Activated naive CD8-positive, alpha-beta T cell (primary cell): ENCODE data around the gene CPA1.

Experiments used
- H3K27ac Mint-ChIP-seq: one replicate; pipeline ENCODE4 v1.8.0; 2021; ENCODE audit warnings: mixed read lengths
- H3K27me3 Mint-ChIP-seq: one replicate; pipeline ENCODE4 v1.8.0; 2021; ENCODE audit warnings: mixed read lengths
- H3K36me3 Mint-ChIP-seq: one replicate; pipeline ENCODE4 v1.8.0; 2021; ENCODE audit warnings: mixed read lengths
- H3K4me1 Mint-ChIP-seq: one replicate; pipeline ENCODE4 v1.8.0; 2021; ENCODE audit warnings: low read depth, mixed read lengths
- H3K4me3 Mint-ChIP-seq: one replicate; pipeline ENCODE4 v1.8.0; 2021; ENCODE audit warnings: mild to moderate bottlenecking, mixed read lengths
- H3K9me3 Mint-ChIP-seq: one replicate; pipeline ENCODE4 v1.8.0; 2021; ENCODE audit warnings: low read depth, mixed read lengths

The CPA1 gene

GRCh38 chr7:130349911-130350782, 30.1 kb upstream of the CPA1 start:
- Mint-ChIP-seq H3K4me1 (peaks cover 8% of the 10 kb centered on the region), H3K27ac (no peak overlapping the region), H3K36me3 (no peaks in the 10 kb centered on the region), H3K27me3 (no peaks in the 10 kb centered on the region), H3K9me3 (no peaks in the 10 kb centered on the region), H3K4me3 (no peak overlapping the region)

DNA sequence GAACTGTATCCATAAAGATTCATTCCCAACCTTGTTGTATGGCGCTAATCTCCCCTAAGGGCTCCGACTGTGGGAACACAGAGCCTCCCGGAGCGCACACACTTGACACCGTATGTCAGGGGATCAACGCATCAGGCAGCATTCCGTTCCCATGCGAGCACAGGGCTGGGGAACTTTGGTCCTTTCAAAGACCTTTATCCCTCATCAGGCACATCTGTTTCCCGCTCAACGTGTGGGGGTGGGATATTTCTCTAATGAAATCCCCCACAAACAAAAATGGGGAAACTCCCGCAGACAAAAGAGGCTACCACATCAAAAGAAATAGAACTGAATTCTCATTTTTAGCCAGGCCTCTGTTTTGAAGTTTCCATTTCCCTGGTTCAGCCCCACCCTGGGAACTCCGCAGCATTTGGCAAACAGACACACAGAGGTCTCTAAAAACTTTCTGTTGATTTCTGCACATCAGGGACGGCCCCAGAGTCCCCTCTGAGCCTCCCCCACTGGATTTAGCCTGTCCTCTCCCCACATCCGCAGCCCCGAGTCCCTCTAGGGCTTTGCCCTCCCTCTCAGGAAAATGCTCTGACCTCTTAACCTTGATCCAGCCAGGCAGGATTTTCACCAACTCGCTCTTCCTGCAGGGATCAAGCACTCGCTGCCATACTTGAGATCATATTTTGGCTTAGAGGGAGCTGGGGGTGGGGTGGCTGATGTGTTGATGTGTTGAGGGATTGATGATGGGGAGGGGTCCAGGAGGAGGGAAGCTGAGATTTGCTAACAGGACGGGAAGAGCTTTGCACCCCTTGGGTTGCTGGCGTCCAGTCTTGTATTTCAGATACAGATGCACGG, 29.1 kb upstream of the CPA1 start:
- peaks cover 8% of the 10 kb centered on the region for H3K4me1 Mint-ChIP-seq
- no peak overlapping the region for H3K4me3 Mint-ChIP-seq
- H3K27ac Mint-ChIP-seq = no peak overlapping the region
- H3K9me3 Mint-ChIP-seq = no peaks in the 10 kb centered on the region
- H3K27me3 Mint-ChIP-seq = no peaks in the 10 kb centered on the region
- no peaks in the 10 kb centered on the region for H3K36me3 Mint-ChIP-seq

- H3K27me3 Mint-ChIP-seq = no peaks in the 10 kb centered on the region
- H3K36me3 Mint-ChIP-seq = no peaks in the 10 kb centered on the region
- H3K9me3 Mint-ChIP-seq = no peaks in the 10 kb centered on the region
- H3K27ac Mint-ChIP-seq = no peak overlapping the region
- no peak overlapping the region for H3K4me3 Mint-ChIP-seq
- H3K4me1 Mint-ChIP-seq = peaks cover 8% of the 10 kb centered on the region
Observed at GRCh38 chr7:130351791-130352090, 28.6 kb upstream of the CPA1 start.

DNA sequence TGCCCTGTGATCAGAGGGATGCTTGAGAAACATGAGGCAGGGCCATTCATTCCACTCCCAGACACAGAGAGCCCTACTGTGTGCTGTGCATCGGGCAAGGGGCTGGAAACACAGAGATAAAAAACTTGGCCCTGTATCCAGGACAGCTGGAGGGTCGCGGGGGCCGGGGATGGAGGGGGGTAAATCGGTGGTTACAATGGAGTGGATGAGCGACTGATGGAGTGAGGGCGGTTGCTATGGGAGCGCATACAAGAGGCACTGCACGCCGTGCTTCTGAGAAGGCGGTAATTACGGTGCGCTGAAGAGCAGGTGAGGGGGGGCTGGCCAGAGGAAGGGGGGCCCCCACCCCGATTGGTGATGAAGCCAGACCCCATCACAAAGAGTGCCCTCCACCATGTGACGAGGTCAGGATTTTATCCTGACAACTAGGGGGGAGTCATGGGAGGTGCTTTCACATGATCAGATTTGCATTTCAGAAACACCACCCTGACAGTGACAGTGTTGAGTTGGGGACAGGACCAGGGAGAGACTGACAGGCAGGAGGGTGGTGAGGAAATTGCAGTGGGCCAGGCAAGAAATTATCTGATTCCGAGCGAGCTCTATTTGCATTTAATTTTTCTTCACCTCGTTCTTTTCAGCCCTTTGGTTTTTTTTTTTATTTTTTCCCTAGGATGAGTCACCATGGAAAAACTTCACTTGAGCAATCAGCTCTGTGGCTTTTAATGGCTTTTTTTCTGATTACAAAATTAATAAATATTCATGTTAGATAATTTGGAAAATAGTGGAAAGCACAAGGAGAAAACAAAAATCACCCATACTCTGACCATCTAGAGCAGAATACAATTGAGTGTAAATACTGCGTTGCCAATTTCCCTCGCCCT, 27.9 kb upstream of the CPA1 start:
- Mint-ChIP-seq H3K4me1 (peaks cover 8% of the 10 kb centered on the region), H3K9me3 (no peaks in the 10 kb centered on the region), H3K27me3 (no peaks in the 10 kb centered on the region), H3K36me3 (no peaks in the 10 kb centered on the region), H3K27ac (no peak overlapping the region), H3K4me3 (no peak overlapping the region)

DNA sequence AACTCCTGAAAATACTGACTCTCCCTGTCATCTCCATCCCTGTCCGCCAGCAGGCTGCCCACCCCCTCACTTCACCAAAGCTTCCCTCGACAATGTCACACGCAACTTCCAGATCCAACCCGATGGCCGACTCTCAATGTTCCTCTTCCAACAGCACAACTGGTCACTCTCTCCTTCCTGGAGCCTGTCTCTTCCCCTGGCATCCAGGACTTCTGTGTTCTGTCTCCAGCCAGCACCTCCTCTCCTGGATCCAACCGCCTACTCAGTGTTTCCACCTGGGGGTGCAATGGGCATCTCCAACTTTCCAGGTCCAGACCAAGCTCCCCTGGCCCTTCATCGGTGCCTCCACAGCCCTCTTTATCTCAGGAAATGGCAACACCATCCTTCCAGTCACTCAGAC, 27.1 kb upstream of the CPA1 start:
- no peaks in the 10 kb centered on the region for H3K9me3 Mint-ChIP-seq
- no peaks in the 10 kb centered on the region for H3K36me3 Mint-ChIP-seq
- no peak overlapping the region for H3K27ac Mint-ChIP-seq
- no peaks in the 10 kb centered on the region for H3K27me3 Mint-ChIP-seq
- no peak overlapping the region for H3K4me3 Mint-ChIP-seq
- H3K4me1 Mint-ChIP-seq = peaks cover 8% of the 10 kb centered on the region

DNA sequence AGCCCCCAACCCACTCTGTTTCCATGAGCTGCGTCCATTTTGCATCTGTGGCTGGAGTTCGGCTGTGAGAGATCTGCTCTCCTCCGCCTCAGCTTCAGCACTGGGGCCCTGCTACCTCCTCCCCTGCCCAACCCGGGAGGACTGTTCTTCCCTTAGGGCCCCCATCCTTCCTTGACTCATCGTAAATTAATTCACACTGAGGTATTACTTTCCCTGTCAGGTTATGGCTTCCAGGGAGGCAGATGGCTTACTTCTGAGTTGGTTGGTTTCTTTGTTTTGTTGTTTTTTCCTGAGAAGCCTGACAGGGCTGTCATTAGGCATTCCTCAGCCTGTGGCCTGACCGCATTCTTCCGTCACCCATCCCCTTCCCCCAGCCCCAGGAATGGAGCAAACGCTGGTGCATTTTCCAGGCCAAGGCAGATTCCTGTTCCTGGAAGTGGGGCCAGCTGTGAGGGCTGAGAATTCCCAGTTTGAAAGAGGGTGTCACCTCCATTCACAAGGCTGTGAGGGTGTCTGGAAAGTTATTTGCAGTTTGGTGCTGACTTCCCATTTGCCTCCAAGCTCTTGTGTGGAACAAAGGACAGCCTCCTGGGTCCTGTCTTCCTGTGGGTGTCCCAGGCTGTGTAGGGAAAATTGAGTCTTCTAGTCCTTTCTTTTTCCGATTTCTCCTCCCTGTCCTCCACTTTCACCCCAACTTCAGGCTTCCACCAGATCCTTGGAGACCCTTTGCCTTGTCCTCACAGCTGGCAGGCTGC, 24.0 kb upstream of the CPA1 start:
- Mint-ChIP-seq H3K4me1 (peaks cover 2% of the 10 kb centered on the region), H3K4me3 (no peak overlapping the region), H3K9me3 (peaks cover 4% of the 10 kb centered on the region), H3K27me3 (no peaks in the 10 kb centered on the region), H3K36me3 (peaks cover 9% of the 10 kb centered on the region), H3K27ac (no peak overlapping the region)

DNA sequence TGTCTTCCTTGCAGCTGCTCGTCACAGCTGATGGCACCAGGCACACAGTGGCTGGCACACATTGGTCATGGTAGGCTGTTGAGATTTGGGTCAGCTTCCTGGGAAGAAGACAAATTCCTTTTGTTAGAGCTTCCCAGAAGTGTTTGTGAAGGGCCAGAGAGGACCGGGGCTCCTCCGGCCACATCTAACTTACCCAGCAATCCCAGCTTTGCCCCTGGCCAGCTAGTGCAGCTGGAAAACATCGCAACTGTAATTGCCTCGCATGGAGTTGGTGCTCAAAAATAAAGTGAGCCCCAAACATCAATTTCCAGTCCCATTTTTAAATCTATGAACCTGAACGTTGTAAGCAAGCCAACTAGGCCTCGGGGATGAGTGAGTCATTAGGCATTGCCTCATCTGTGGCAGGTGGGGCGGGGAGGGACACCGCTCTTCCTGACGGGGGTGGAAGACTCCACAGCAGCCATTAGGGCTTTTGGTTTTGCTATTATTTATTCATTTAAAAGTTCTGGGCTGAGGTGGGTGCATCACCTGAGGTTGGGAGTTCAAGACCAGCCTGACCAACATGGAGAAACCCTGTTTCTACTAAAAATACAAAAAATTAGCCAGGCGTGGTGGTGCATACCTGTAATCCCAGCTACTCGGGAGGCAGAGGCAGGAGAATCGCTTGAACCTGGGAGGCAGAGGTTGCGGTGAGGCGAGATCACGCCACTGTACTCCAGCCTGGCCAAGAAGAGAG, 23.2 kb upstream of the CPA1 start:
- Mint-ChIP-seq H3K9me3 (peaks cover 4% of the 10 kb centered on the region), H3K27me3 (no peaks in the 10 kb centered on the region), H3K27ac (no peak overlapping the region)

GRCh38 chr7:130358471-130358870, 21.8 kb upstream of the CPA1 start:
- H3K4me3 Mint-ChIP-seq = no peak overlapping the region
- no peak overlapping the region for H3K27ac Mint-ChIP-seq
- no peaks in the 10 kb centered on the region for H3K27me3 Mint-ChIP-seq

More for the DNA sequence above, 23.2 kb upstream of the CPA1 start:
- Mint-ChIP-seq H3K4me1 (no peaks in the 10 kb centered on the region), H3K4me3 (no peak overlapping the region), H3K36me3 (peaks cover 9% of the 10 kb centered on the region)

GRCh38 chr7:130359276-130359857, 20.9 kb upstream of the CPA1 start:
- no peaks in the 10 kb centered on the region for H3K27me3 Mint-ChIP-seq
- H3K4me1 Mint-ChIP-seq = peaks cover 3% of the 10 kb centered on the region
- H3K27ac Mint-ChIP-seq = no peak overlapping the region
- peaks cover 4% of the 10 kb centered on the region for H3K9me3 Mint-ChIP-seq
- peaks cover 9% of the 10 kb centered on the region for H3K36me3 Mint-ChIP-seq
- H3K4me3 Mint-ChIP-seq = no peak overlapping the region

More at GRCh38 chr7:130358471-130358870, 21.8 kb upstream of the CPA1 start:
- Mint-ChIP-seq H3K4me1 (peaks cover 3% of the 10 kb centered on the region), H3K9me3 (peaks cover 4% of the 10 kb centered on the region), H3K36me3 (peaks cover 9% of the 10 kb centered on the region)

- Mint-ChIP-seq H3K36me3 (peaks cover 9% of the 10 kb centered on the region), H3K27ac (no peak overlapping the region), H3K4me3 (no peak overlapping the region), H3K4me1 (peaks cover 8% of the 10 kb centered on the region), H3K27me3 (no peaks in the 10 kb centered on the region), H3K9me3 (peaks cover 4% of the 10 kb centered on the region)
Observed at GRCh38 chr7:130360518-130360917, 19.8 kb upstream of the CPA1 start.

GRCh38 chr7:130361681-130362080, 18.6 kb upstream of the CPA1 start:
- no peaks in the 10 kb centered on the region for H3K27me3 Mint-ChIP-seq
- no peak overlapping the region for H3K4me3 Mint-ChIP-seq
- peaks cover 18% of the 10 kb centered on the region for H3K4me1 Mint-ChIP-seq
- H3K27ac Mint-ChIP-seq = no peak overlapping the region
- H3K36me3 Mint-ChIP-seq = peaks cover 9% of the 10 kb centered on the region
- peaks cover 4% of the 10 kb centered on the region for H3K9me3 Mint-ChIP-seq

DNA sequence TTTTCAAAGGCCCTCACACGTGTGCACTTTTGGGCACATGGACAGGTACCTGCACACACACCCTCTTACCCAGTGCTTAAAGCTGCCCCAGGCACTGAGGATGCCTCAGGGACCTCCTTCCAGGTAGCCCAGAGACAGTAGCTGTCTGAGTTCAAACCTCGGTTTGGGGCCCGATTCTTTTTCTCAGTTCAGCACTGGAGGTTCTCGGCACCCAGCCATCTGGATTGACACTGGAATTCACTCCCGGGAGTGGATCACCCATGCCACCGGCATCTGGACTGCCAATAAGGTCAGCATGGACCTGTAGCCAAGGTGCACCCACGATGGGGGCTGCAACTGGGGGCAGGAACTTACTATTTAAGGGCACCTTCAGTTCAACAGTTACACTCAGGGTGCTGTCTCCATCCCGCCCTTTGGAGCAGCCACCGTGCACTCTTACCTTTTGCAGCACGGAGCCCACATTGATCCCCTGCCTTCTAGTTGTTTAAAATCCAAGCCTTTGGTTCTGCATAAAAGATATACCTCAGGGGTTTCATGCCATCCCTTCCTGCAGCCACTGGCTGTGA, 18.0 kb upstream of the CPA1 start:
- H3K4me3 Mint-ChIP-seq = no peak overlapping the region

More for the DNA sequence above, 18.0 kb upstream of the CPA1 start:
- H3K27me3 Mint-ChIP-seq = no peaks in the 10 kb centered on the region
- peaks cover 25% of the 10 kb centered on the region for H3K4me1 Mint-ChIP-seq
- peaks cover 4% of the 10 kb centered on the region for H3K9me3 Mint-ChIP-seq
- peaks cover 9% of the 10 kb centered on the region for H3K36me3 Mint-ChIP-seq
- no peak overlapping the region for H3K27ac Mint-ChIP-seq
